T-helper 17 cell (primary cell): ENCODE measurements around the gene DENND5B. TPM values are rescaled to one million over a fixed set of nuclear protein-coding genes. Genes with fewer than 3 reads are reported as not detected.
"Not testable (repeated sequence)": the region's sequence is repeated elsewhere in the genome, so short reads cannot be mapped to it uniquely, and the experiment has no call there.

ENCODE experiments used
- ATAC-seq: fragments of 150-1000 bp; cut with Tn5 transposase; 2 replicates; pipeline ENCODE4 v1.10.0; 2021; ENCODE audit warnings: mild to moderate bottlenecking, moderate library complexity
- DNase-seq, 3 donors: peaks; one replicate each; pipeline versions ENCODE4 v3.0.0 to v3.0.0-alpha.2; 2020 to 2021
- H3K9me3 ChIP-seq: one replicate; pipeline ENCODE4 v1.7.0; 2013; ENCODE audit warnings: low read length, mild to moderate bottlenecking; ENCODE audit not compliant: control insufficient read depth, poor library complexity, severe bottlenecking
- H3K27ac Mint-ChIP-seq: one replicate; pipeline ENCODE4 v1.8.0; 2022; ENCODE audit warnings: mild to moderate bottlenecking, moderate library complexity, mixed read lengths
- H3K27me3 Mint-ChIP-seq: one replicate; pipeline ENCODE4 v1.8.0; 2022; ENCODE audit warnings: mixed read lengths
- H3K36me3 Mint-ChIP-seq: one replicate; pipeline ENCODE4 v1.8.0; 2022; ENCODE audit warnings: low read depth, mixed read lengths
- H3K4me1 Mint-ChIP-seq: one replicate; pipeline ENCODE4 v1.8.0; 2022; ENCODE audit warnings: mild to moderate bottlenecking, mixed read lengths
- H3K4me3 Mint-ChIP-seq: one replicate; pipeline ENCODE4 v1.8.0; 2022; ENCODE audit warnings: mild to moderate bottlenecking, moderate library complexity, mixed read lengths
- total RNA-seq, 4 donors: library from RNA in 2 of 4; stranded (reverse) in 2 of 4; gene quantifications; one replicate each; pipeline ENCODE4 v1.2.3 and lab custom pipeline; 2022 to 2026

DENND5B gene
- total RNA-seq, 2 donors from 2014 or later: 0.26 to 0.94 TPM

- Mint-ChIP-seq H3K4me3 (no peak overlapping the region), H3K27me3 (peaks cover 52% of the 10 kb centered on the region), H3K36me3 (peaks cover 5% of the 10 kb centered on the region), H3K4me1 (peaks cover 4% of the 10 kb centered on the region), H3K27ac (no peak overlapping the region)
- H3K9me3 ChIP-seq: no peaks in the 10 kb centered on the region
- DNase-seq: no peak
- no peak for ATAC-seq
These were observed 5.0 kb downstream of the DENND5B start for GRCh38 chr12:31585895-31586294.

- H3K9me3 ChIP-seq: no peaks in the 10 kb centered on the region
- no peak for DNase-seq
- Mint-ChIP-seq H3K27ac (no peak overlapping the region), H3K4me3 (no peak overlapping the region), H3K27me3 (peaks cover 52% of the 10 kb centered on the region), H3K4me1 (peaks cover 4% of the 10 kb centered on the region), H3K36me3 (peaks cover 5% of the 10 kb centered on the region)
- no peak for ATAC-seq
These were observed 5.7 kb downstream of the DENND5B start for GRCh38 chr12:31585271-31585670.

- Mint-ChIP-seq H3K4me3 (no peak overlapping the region), H3K36me3 (peaks cover 5% of the 10 kb centered on the region), H3K27ac (no peak overlapping the region), H3K4me1 (peaks cover 4% of the 10 kb centered on the region), H3K27me3 (peaks cover 51% of the 10 kb centered on the region)
- ATAC-seq (no peak), DNase-seq (no peak)
- H3K9me3 ChIP-seq: no peaks in the 10 kb centered on the region
These were observed 6.2 kb downstream of the DENND5B start for GRCh38 chr12:31584782-31585181.

- Mint-ChIP-seq H3K4me3 (no peak overlapping the region), H3K27me3 (peaks cover 42% of the 10 kb centered on the region), H3K4me1 (no peaks in the 10 kb centered on the region), H3K36me3 (peaks cover 5% of the 10 kb centered on the region), H3K27ac (no peak overlapping the region)
- DNase-seq (no peak), ATAC-seq (no peak)
- H3K9me3 ChIP-seq: no peaks in the 10 kb centered on the region
These were observed 7.1 kb downstream of the DENND5B start for GRCh38 chr12:31583878-31584277.

GRCh38 chr12:31582155-31582554 lies 8.8 kb downstream of the DENND5B start:
- DNase-seq (no peak), ATAC-seq (no peak)
- Mint-ChIP-seq H3K27me3 (peaks cover 26% of the 10 kb centered on the region), H3K36me3 (peaks cover 2% of the 10 kb centered on the region), H3K27ac (no peak overlapping the region), H3K4me3 (no peak overlapping the region), H3K4me1 (no peaks in the 10 kb centered on the region)
- H3K9me3 ChIP-seq: no peaks in the 10 kb centered on the region

- Mint-ChIP-seq H3K36me3 (peaks cover 2% of the 10 kb centered on the region), H3K4me3 (no peak overlapping the region), H3K27me3 (peaks cover 31% of the 10 kb centered on the region), H3K27ac (no peak overlapping the region), H3K4me1 (no peaks in the 10 kb centered on the region)
- DNase-seq (no peak), ATAC-seq (no peak)
- no peaks in the 10 kb centered on the region for H3K9me3 ChIP-seq
These were observed 12.3 kb downstream of the DENND5B start for GRCh38 chr12:31578632-31579031.

- no peaks in the 10 kb centered on the region for H3K4me1 Mint-ChIP-seq
These were observed 15.9 kb downstream of the DENND5B start for GRCh38 chr12:31574803-31575575.

GRCh38 chr12:31574367-31574766 lies 16.6 kb downstream of the DENND5B start:
- not testable (repeated sequence) for H3K36me3 Mint-ChIP-seq

More at GRCh38 chr12:31574803-31575575, 15.9 kb downstream of the DENND5B start:
- ATAC-seq (no peak), DNase-seq (no peak)
- peaks cover 2% of the 10 kb centered on the region for H3K36me3 Mint-ChIP-seq
- H3K9me3 ChIP-seq: no peaks in the 10 kb centered on the region
- H3K4me3 Mint-ChIP-seq: no peak overlapping the region
- H3K27me3 Mint-ChIP-seq: peaks cover 29% of the 10 kb centered on the region
- H3K27ac Mint-ChIP-seq: no peak overlapping the region

GRCh38 chr12:31572900-31573600 lies 17.9 kb downstream of the DENND5B start:
- ATAC-seq (no peak), DNase-seq (no peak)
- Mint-ChIP-seq H3K4me3 (no peak overlapping the region), H3K27ac (no peak overlapping the region), H3K36me3 (peaks cover 2% of the 10 kb centered on the region), H3K4me1 (no peaks in the 10 kb centered on the region), H3K27me3 (peaks cover 37% of the 10 kb centered on the region)
- H3K9me3 ChIP-seq: no peaks in the 10 kb centered on the region

More at GRCh38 chr12:31574367-31574766, 16.6 kb downstream of the DENND5B start:
- H3K27ac Mint-ChIP-seq, H3K4me1 Mint-ChIP-seq, H3K9me3 ChIP-seq, DNase-seq, ATAC-seq, H3K4me3 Mint-ChIP-seq: not testable (repeated sequence)
- H3K27me3 Mint-ChIP-seq: peaks cover 29% of the 10 kb centered on the region

GRCh38 chr12:31570880-31571279 lies 20.1 kb downstream of the DENND5B start:
- Mint-ChIP-seq H3K27ac (no peak overlapping the region), H3K27me3 (peaks cover 25% of the 10 kb centered on the region), H3K4me3 (no peak overlapping the region), H3K4me1 (no peaks in the 10 kb centered on the region), H3K36me3 (peaks cover 2% of the 10 kb centered on the region)
- ATAC-seq (no peak), DNase-seq (no peak)
- H3K9me3 ChIP-seq: no peaks in the 10 kb centered on the region

- H3K9me3 ChIP-seq, H3K36me3 Mint-ChIP-seq, ATAC-seq, DNase-seq, H3K4me1 Mint-ChIP-seq, H3K4me3 Mint-ChIP-seq, H3K27ac Mint-ChIP-seq: not testable (repeated sequence)
- H3K27me3 Mint-ChIP-seq: peaks cover 31% of the 10 kb centered on the region
These were observed 21.4 kb downstream of the DENND5B start for GRCh38 chr12:31569517-31569916.

- H3K27ac Mint-ChIP-seq: no peak overlapping the region
- DNase-seq (no peak), ATAC-seq (no peak)
- peaks cover 27% of the 10 kb centered on the region for H3K27me3 Mint-ChIP-seq
- no peaks in the 10 kb centered on the region for H3K9me3 ChIP-seq
- no peaks in the 10 kb centered on the region for H3K36me3 Mint-ChIP-seq
- no peak overlapping the region for H3K4me3 Mint-ChIP-seq
- H3K4me1 Mint-ChIP-seq: no peaks in the 10 kb centered on the region
These were observed 22.4 kb downstream of the DENND5B start for GRCh38 chr12:31568498-31568897.

GRCh38 chr12:31567029-31567428 lies 23.9 kb downstream of the DENND5B start:
- no peak for ATAC-seq
- H3K27ac Mint-ChIP-seq: no peak overlapping the region
- no peaks in the 10 kb centered on the region for H3K4me1 Mint-ChIP-seq
- no peaks in the 10 kb centered on the region for H3K36me3 Mint-ChIP-seq
- H3K27me3 Mint-ChIP-seq: peaks cover 18% of the 10 kb centered on the region
- DNase-seq: no peak
- H3K9me3 ChIP-seq: no peaks in the 10 kb centered on the region
- no peak overlapping the region for H3K4me3 Mint-ChIP-seq
